NCI-H2227 treated with DMSO at 0.1 percent for 48 hours (cell line): Measurements from ENCODE around the gene ZNF3.

Source experiments
- DNase-seq: peaks from one replicate; lab custom pipeline; 2025; lab: John Stamatoyannopoulos, UW

The ZNF3 gene

DNA sequence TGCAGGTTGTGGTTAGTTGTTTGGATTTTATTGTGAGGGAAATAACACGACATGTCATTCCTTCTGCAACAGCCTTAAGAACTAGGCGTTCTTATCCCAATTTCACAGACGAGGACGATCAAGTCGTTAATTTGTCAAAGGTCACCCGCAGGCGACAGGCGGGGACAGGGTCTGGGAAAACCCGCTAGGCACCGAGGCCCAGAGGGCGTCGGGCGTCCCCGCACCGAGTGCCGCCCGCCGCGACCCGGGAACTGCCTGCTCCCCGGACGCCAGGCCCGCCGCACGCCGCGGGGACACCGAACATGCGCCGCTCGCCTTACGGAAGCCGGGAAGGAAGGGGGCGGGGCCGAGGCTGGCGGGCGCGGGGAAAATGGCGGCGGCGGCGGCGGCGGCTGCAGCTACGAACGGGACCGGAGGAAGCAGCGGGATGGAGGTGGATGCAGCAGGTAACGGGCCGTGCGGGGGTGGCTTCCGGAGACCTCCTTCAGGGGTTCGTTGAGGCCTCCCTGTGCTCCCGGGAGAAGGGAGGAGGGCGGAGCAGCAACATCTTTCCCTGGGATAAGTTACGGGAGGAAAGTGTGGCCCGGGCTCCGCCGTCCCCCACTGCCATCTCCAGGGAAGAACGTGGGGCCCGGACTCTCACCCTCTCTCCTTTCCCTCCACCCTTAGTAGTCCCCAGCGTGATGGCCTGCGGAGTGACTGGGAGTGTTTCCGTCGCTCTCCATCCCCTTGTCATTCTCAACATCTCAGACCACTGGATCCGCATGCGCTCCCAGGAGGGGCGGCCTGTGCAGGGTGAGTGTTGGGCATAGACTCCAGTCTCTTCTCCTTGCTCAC, 7.3 kb upstream of the ZNF3 start, which contains the start of gene COPS6:
Gene COPS6 (plus strand): TSS at position 349 of the 837 bp plus-strand sequence. CDS start 22 bp downstream, at position 371.
- DNase-seq, result peak; percentile 78

DNA sequence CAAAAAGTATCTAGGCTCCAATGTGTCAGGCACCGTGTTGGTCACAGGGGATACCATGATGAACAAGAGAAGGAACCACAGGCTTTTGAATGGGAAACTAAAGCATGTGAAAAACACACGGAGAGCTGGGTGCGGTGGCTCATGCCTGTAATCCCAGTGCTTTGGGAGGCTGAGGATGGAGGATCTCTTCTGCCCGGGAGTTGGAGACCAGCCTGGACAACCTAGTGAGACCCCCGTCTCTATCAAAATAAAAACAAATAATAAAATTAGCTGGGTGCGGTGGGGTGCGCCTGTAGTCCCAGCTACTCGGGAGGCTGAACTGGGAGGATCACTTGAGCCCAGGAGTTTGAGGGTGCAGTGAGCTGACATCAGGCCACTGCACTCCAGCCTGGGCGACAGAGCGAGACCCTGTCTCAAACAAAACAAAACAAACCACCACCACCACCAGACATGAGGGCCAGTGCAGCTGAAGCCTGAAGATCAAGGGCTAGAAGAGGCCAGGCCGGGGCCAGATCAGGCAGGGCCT, 6.6 kb upstream of the ZNF3 start:
- DNase-seq, result no peak

DNA sequence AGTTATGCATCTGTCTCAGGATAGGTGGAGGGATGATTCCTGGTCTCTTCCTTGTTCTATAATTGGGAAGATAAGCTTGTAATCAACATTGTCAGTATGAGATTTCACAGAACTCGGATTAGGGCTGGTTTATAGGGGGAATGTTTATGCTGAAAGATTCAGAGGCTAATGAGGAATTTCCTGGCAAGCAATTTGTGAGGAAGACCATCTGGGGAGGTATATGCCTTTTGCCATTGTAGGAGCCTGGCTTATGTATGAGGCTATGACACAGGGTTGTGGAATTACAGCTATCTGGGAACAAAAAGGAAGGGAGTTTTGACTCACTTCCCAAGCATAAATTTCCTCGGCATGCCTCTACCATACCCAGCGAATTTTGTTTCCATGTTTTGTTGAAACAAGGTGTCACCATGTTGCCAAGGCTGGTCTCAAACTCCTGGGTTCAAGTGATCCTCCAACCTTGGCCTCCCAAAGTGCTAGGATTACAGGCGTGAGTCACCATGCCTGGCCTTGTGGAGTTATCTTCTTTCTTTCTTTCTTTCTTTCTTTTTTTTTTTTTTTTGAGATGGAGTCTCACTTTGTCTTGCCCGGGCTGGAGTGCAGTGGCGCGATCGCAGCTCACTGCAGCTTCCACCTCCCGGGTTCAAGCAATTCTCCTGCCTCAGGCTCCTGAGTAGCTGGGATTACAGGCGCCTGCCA, 5.7 kb upstream of the ZNF3 start:
- no peak for DNase-seq

DNA sequence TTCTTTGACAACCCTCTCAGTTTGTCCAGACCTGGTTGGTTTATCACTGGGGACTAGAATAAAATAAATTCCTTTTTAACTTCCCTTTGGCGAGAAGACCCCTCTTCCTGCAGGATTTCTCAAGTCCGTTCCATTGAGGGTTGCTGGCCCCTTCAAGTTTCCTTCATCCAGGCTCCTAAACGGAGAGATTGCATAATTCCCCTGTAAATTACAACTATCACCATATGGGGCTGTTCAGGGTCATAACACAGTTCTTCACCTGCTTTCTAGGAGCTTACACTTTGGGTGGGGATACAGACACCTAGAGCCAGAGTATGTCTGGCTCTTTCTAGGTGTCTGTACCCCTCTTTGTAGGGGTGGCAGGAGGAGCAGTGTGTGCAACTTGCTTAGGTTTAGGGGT, 4.0 kb upstream of the ZNF3 start:
- no peak for DNase-seq

DNA sequence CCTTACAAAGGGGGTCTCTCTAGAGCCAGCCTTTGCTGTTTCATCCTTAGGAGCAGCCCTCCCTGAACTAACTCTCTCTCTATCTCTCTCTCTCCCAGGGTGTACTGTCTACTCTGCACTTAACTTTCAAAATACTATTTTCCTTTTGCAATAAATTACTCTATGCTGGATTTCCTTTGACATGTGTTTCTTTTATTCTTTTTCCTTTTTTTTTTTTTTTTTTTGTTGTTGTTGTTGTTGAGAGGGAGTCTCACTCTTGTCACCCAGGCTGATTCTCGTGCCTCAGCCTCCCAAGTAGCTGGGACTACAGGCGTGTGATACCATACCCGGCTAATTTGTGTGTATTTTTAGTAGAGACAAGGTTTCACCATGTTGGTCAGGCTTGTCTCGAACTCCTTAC, 1.5 kb upstream of the ZNF3 start:
- no peak for DNase-seq

DNA sequence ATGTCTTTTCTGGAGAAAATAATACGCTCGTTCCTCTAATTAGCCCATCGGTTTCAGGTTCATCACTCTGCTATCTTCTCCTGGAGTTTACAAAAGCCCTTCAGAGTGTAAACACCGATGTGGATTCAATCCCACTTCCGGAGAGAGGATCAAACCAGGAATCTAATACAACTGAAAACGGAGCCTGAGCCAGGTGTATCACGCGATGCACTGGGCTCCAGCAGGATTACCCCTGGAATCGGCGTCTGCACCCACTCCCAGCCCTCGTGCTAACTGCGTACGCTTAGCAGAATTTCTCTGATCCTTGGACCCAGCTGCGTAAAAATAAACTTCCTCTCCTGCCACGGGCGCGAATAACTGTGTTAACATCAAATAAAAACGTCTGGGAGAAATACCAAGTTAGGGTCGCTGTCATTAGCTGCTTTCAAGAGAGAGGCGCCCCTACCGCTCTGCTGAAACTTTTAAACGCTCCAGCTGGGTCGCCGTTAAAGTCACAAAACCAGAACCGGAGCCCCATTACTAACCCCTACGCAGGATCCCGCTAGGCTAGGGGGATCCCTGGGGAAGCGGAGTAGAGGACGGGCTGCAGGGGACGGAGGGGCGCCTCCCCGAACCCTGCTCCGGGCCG, 502 bp downstream of the ZNF3 start:
- no peak for DNase-seq

DNA sequence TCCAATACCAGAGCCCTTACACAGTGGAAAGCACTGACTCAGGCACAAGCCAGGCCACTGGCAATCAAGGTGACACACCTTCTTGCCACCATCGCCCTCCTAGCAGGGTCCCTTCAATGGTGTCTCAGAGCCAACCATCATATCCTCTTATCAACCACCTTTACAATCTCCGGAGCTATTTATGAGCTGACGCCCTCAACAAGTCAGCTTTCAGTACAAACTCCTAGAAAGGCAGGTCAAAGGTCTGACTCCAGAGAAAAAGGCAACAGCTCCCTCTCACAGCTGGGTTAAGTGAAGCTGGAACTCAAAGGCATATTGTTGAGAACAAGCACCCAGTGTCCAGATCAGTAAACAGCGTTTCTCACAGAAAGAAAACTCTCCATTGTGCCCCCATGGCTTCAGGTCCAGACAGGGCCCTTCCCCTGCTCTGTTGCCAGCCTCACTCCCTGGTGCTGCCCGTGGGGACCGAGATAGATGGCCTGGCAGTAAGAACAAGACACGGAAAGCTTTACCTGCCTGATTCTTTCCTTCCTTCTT, 2.4 kb downstream of the ZNF3 start:
- DNase-seq, result no peak

DNA sequence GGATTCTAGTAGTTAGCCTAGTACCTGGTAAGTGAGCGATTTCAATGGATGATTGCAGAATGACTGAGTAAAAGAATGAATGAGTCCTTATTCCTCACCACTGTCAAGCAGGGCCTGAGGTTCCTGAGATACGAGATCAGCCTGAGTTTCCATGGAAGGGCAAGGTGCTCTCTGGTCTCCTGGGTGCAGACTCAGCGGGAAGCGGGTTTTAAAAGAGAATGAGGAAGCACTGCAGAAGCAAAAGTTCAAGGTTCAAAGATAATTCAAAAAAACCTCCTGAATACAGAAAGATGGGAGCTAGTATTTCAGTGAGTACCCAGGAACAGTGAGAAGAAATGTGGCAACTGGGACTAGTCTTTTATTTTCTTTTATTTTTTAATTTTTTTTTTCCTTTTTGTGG, 4.3 kb downstream of the ZNF3 start:
- DNase-seq, result no peak

DNA sequence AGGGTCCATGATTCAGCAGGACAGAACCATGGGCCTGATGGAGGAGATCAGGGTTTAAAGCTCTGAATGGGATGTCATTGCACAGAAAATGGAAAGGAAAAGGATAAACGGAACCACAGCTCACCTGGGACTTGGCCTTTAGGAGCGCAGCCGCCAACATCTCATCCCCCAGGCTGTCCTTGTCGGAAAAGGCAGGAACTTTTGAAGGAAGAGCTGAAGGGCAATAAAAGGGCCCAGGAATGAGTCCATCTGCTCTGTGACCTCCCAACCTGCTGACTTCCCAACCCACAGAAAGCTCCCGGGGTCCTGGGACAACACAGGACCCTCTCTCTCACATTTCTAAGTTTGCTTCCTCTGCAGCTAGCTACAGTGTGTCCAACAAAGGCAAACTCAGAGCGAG, 6.1 kb downstream of the ZNF3 start:
- DNase-seq, result no peak

DNA sequence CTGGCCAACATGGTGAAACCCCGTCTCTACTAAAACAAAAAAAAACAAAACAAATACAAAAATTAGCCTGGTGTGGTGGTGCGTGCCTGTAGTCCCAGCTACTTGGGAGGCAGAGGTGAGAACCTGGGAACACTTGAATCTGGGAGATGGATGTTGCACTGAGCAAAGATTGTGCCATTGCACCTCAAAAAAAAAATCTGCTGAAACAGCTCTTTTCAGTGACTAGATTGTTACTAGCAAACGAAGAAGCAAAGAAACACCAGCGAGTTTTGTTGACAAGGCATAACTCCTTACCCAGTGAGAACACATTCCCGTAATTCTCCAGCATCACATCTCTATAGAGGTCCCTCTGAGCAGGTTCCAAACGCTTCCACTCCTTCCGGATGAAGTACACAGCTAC, 6.7 kb downstream of the ZNF3 start:
- DNase-seq, result no peak

DNA sequence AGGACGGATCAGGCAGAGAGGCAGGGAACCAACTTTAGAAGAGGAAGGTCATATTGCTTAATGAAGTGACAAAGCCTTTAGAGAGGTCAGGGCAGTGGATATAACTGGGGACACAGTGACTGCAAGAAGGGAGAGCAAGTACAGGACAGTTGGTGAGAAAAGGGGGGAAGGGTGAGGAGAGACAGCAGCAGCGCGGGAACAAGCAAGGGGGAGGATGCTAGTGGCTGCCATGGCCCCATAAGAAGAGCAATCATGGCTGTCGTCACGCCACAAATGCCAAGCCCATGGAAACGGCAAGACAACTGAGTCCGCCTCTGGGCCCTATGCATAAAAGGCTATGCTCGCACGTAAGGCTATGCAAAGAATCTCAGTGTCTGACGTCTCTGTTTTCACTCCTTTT, 9.1 kb downstream of the ZNF3 start:
- no peak for DNase-seq

DNA sequence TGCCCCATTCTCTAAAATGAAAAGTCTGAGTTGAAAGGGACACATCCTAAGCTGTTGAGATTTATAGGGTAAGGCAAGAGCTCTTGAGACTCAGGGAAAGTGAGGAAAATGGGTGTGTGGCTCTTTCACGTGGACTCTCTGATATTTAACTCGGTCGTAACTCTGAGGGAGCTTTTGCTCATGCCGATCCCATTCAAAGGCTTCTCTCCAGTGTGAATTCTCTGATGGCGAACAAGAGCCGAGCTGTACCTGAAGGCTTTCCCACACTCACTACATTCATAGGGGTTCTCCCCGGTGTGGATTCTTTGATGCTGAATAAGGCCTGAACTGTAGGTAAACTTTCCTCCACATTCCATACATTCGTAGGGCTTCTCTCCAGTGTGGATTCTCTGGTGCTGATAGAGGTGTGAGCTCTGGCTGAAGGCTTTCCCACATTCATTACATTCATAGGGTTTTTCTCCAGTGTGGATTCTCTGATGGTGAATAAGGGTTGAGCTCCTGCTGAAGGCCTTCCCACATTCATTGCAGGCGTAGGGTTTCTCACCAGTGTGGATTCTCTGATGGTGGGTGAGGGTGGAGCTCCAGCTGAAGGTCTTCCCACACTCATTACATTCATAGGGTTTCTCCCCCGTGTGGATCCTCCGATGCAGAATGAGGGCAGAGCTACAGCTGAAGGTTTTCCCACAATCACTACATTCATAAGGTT, 10.4 kb downstream of the ZNF3 start:
- no peak for DNase-seq

DNA sequence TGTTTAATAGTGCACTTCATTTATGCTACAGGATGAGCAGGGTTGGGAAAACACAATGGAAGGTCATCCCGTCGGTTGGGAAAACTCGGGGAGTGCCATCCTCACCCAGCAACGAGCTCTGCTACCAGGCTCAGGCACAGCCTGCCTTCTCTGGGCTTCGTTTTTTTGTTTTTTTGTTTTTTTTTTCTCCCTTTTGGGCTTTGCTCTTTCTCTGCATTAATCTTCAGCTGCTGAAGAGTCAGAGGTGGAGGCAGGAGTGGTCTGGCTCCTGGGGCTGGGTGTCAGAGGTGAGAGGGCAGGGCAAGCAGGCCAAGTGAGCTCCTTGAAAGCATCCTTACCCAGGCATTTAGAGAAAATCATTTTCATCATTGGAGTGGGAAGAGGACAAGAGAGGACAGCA, 11.5 kb downstream of the ZNF3 start:
- no peak for DNase-seq

DNA sequence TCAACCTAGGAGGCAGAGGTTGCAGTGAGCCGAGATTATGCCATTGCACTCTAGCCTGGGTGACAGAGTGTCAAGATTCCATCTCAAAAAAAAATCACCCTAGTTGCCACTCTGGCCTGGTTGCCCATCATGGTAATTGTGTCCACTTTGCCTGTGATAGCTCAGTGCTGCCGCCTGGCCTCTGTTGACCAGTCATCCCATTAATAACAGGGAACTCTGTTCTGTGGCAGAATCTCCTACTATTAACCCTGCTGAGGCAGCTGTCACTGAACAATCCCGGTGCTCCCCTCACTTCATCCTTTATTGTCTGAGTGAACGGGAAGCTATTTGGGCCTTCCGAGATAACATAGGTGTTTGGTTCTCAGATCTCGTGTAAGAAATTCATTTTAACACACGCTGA, 14.6 kb downstream of the ZNF3 start:
- DNase-seq, result no peak

DNA sequence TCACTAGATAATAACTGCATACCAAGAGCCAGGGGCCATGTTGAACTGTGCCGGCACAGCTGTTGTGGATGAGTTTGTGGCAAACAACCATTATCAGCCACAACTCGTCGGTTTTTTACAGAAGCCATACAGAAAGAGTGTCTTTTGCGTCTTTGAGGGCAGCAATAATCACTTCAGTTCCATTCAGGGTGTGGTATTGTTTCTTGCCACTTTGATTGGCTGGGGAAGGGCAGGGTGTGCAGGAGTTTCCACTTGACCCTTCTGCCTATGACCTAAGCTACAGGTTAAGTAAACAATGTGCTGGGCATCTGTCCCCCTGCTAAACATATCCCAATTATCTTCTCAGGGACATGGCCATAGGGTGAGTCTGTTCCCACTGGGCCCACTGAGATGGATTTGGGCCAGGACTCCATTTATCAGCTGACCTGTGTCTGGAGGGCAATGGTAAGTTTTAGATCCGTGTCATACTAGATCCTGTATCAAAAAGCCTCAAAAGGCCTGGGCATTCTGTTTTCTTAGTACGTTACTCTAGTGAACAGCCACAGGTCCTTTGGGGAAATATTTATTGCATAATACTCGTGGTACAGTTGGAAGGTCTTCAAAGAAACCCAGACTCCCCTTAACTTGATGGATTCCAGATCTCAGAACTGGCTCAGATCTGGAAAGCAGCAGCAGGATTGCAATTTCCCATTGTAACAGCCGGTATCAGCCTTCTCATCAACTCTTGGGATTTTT, 15.9 kb downstream of the ZNF3 start:
- DNase-seq, result no peak

DNA sequence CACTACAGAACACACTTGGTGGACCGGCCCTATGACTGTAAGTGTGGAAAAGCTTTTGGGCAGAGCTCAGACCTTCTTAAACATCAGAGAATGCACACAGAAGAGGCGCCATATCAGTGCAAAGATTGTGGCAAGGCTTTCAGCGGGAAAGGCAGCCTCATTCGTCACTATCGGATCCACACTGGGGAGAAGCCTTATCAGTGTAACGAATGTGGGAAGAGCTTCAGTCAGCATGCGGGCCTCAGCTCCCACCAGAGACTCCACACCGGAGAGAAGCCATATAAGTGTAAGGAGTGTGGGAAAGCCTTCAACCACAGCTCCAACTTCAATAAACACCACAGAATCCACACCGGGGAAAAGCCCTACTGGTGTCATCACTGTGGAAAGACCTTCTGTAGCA, 17.4 kb downstream of the ZNF3 start:
- DNase-seq, result no peak

DNA sequence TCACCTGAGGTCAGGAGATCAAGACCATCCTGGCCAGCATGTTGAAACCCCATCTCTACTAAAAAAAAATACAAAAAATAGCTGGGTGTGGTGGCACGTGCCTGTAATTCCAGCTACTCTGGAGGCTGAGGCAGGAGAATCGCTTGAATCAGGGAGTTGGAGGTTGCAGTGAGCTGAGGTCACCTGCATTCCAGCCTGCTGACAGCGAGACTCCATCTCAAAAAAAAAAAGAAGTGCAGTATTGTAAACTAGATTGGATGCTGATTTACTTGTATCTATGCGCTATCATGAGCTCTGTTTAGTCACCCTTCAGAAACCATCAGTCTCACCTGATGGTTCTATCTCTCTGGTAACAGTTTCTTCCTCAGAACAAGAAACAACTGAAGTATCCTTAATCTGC, 18.1 kb downstream of the ZNF3 start:
- no peak for DNase-seq

DNA sequence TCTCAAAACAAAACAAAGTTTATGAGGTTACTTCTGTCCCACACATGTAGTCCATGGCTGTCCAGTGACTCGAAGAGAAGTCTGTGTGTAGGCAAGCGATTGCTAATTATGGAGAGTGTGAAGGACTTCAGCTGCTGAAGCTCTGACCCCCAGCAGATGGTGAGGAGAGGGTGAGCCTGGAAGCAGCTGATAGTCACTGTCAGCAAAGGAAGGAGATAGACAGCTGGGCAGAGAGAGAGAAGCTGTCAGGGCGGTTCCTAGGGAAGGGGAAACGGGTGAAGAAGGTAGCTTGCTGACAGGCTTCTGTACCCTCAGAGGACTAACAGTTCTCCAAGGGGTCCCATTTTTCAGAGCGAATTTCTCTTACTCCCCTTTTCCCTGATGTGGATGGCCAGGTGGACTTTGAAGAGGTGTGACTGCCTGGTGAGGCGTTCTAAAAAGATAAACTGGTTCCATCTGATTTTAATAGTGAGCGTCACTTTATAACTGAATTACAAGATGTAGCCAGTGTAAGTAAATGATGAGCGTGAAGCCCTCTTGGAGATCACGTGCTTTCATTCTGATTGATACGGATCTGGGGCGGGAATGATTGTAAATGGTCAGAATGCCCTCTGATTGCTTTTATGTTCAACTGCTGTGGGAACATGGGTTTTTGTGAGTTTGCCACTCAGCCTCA, 19.9 kb downstream of the ZNF3 start:
- DNase-seq, result no peak

DNA sequence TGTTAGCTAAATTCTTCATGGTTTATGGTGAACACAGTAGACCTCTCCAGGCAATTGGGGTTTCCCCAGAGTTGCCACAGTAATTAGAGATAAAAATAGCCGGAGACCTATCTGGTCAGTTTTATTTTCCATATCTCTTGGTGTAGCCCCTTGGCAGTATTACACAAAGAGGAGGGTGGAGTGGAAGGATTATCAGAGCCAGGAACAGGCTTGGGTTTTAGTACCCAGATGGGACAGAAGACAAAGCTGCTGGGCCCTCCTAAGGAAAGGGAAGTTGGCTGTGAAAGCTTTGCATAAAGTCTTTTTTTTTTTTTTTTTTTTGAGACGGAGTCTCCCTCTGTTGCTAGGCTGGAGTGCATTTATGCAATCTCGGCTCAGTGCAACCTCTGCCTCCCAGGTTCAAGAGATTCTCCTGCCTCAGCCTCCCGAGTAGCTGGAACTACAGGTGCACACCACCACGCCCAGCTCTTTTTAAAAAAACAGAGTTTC, 22.2 kb downstream of the ZNF3 start:
- DNase-seq, result no peak

DNA sequence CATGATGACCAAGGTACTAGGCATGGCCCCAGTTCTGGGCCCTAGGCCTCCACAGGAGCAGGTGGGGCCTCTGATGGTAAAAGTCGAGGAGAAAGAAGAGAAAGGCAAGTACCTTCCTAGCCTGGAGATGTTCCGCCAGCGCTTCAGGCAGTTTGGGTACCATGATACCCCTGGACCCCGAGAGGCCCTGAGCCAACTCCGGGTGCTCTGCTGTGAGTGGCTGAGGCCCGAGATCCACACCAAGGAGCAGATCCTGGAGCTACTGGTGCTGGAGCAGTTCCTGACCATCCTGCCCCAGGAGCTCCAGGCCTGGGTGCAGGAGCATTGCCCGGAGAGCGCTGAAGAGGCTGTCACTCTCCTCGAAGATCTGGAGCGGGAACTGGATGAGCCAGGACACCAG, 24.5 kb downstream of the ZNF3 start:
- DNase-seq, result no peak

DNA sequence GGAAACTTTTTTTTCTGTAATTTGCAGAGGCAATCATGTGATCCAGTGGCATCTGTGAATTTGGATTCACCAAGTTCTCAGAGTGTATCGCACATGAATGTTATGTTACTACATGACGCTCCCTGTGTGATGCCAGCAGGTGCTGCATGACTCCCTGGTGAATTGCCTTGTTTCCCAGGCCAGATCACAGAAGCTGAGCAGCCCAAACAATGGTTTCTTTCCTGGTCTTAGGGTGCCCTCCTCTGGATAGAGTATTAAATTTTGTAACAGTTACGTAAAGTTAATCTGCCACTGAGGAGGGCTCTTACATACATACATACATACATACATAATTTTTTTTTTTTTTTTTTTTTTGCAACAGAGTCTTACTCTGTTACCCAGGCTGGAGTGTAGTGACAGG, 28.3 kb downstream of the ZNF3 start:
- DNase-seq, result peak; percentile 82
